Measurements from ENCODE around the gene TCEA2.

GRCh38 chr20:64099086-64099786 lies 36.2 kb downstream of the TCEA2 start:
- TF ChIP-seq CTCF (conservative IDR thresholded peaks at IDR 0.05 in 1 of 2, IDR thresholded peaks at IDR 0.05 in 1 of 2; ENCODE audit: low read depth in 1 of 2, low read length in 2 of 2) (no peak), EZH2 (IDR thresholded peaks at IDR 0.05; ENCODE audit: low read length, missing control alignments) (no peak)

All from fibroblast of lung (primary cell).